GM19467 (cell line): ENCODE results near the gene CACUL1.

Source experiments
- ATAC-seq: cut with Tn5 transposase; IDR thresholded peaks from one replicate; pipeline ENCODE4 v1.9.1; 2021; ENCODE audit warnings: mild to moderate bottlenecking, moderate library complexity; ENCODE audit not compliant: unreplicated experiment

Gene CACUL1

GRCh38 chr10:118735294-118735693 lies 19.5 kb downstream of the CACUL1 start:
- ATAC-seq: no peak

- ATAC-seq: no peak
These were observed 20.3 kb downstream of the CACUL1 start for GRCh38 chr10:118734475-118734874.

DNA sequence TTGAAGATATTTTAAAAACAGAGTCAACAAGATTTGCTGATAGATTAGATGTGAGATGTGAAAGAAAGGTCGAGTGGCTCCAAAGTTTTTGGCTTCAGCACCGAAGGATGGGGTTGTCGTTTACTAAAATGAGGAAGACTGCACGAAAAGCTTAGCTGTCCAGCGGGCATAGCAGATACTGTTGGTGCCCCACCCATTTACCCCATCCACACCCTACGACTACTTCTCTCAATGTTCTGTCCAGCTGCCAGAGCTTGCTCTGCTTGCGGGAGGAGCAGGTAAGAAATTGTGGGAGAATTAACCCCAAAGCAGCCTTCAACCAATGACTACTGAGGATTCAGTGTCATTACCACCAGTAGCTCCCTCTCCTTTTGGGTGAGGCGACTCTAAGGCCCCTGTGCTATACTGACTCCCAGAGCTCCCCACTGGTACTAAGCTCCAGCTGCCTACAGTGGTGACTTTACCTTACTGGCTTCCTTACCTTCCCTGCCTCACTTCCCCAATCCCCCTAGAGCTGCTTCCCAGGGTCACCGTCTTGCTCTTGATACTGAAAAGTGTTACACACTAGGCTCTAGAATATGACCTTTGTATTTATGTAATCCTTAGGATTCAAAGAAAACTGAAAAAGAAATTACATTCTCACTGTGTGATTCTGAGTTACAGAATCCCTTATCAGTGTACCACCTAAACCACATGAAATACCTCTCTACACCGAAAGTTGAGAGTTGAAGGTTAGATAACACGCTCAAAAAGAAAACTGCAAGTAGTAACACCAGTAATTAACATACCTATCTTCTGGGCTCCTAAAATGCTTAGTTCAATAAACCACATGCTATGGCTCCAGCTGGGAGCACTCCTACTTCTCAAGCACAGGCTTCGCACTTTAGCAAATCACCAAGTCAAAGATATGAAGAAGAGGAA lies 22.3 kb downstream of the CACUL1 start:
- ATAC-seq: no peak

GRCh38 chr10:118730756-118731456 lies 23.9 kb downstream of the CACUL1 start:
- ATAC-seq: no peak

DNA sequence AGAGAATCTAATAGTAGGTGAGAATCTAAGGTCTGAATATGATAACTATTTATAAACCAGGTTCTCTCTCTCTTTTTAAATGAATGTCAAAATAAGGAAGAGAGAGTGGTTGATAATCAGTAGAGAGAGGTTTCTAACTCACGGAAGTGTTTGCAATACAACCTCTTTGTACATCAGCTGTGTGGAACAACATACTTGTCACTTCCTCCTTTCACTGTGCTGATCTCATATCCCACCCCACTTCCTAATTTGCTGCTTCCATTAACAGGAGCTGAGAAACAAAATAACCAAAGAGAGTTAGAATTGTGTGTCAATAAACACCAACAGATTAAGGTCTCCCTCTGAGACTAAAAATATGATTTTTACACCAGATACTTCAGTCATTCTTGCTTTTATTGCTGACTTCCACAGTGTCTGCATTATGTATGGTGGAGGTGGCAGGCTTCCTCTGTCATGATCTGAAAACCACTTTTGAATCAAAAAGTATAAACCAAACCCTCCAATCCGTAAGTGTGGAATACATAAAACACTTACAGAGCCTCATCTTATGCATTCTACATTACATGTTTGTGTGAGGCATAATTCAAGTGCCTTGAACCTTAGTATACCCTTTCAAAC lies 25.0 kb downstream of the CACUL1 start:
- peak; percentile 85 for ATAC-seq

DNA sequence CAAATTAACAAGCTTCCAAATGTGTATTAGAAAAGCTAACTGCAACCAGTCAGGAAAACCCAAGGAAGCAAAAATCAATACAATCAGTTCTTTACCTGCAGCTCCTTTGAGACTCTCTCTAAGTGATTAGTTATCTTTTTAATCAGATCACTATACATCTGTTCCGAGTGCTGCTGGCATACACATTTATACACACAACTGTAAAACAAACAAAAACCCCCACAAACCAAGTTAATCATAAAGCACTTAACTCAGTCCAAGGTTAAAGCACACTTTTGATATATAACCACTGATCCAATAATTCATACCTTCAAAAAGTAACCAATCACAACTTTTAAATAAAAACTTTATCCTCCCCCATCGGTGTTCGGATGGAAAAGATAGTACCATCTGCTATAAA lies 25.6 kb downstream of the CACUL1 start:
- no peak for ATAC-seq

- ATAC-seq: no peak
These were observed 28.8 kb downstream of the CACUL1 start for GRCh38 chr10:118725886-118726500.

- ATAC-seq: no peak
These were observed 31.3 kb downstream of the CACUL1 start for GRCh38 chr10:118723466-118723865.

- no peak for ATAC-seq
These were observed 33.3 kb downstream of the CACUL1 start for GRCh38 chr10:118721539-118721876.

DNA sequence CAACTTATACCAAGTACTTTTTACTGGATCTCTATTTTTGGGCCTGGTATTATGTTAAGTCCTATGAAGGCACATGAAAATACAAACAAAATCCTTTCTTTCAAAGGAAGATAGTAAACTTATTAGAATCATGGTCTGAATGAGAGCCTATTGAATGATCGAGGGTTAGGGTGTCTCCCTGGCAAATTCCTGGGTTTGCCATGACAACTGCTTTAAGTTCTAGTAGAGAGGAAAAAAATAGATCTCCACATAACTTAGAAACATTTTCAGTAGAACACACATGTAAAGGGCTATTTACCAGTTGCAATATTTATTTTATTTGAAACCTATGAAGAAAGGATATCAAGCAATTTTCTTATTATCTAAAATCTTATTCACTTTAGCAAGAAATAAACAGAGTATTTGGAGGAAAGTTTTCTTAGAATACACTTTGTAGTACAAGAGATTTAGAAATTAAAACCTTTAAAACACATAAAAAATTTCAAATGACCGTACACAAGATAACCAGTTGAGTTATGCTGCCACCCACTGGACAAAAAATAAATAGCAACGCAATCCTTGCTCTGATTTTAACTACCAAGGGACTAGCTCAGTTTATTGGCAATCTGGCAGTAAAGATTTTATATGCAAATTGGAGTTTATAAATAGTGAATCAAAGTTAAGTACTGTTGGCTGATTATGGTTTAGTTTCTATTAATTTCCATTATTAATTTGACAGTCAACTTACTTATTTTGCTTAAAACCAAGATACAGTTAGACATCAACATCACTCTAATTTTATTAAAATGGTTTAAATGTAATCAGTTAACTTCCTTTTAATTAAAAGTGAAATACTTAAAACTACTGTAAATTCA lies 33.9 kb downstream of the CACUL1 start:
- peak; percentile 53 for ATAC-seq

DNA sequence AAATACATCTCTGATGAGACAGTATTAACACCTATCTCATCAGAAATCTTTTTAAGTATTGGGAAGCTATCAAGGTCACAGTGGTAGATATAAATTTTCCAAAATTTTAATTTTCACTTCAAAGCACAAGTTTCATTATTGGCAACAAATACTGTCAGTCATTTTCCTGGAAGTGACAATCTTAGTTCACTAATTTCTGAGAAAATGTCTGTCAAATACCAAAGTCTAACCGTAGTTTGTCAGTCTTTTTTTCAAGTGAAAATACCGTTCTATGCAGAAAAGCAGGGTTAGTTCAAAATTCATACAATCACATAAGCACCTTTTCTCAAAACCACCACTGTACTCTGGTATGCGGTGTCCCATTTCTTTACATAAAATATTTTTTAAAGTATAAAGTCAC lies 40.4 kb downstream of the CACUL1 start:
- ATAC-seq: no peak

- no peak for ATAC-seq
These were observed 41.7 kb downstream of the CACUL1 start for GRCh38 chr10:118712930-118713634.

GRCh38 chr10:118712080-118712479 lies 42.7 kb downstream of the CACUL1 start:
- no peak for ATAC-seq

- ATAC-seq: no peak
These were observed 44.3 kb downstream of the CACUL1 start for GRCh38 chr10:118710487-118710886.

- ATAC-seq: no peak
These were observed 46.2 kb downstream of the CACUL1 start for GRCh38 chr10:118708571-118708970.

DNA sequence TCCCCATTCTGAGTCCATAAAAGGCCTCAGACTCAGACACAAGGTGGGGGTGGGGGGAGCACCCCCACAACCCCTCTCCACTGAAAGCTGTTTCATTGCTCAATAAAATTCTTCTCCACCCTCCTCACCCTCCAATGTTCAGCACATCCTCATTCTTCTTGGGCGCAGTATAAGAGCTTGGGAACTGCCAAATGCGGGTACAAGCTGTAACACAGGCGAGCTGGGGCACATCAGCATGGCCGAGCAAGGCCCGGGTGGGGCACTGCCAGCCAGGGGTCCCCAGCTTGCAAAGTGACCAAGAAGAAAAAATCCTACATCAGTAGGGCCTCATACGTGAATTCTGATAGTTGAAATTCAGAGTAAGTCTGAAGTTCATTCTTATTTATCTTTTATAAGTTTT lies 50.1 kb downstream of the CACUL1 start:
- no peak for ATAC-seq

- ATAC-seq: no peak
These were observed 53.0 kb downstream of the CACUL1 start for GRCh38 chr10:118701529-118702323.

- peak; percentile 89 for ATAC-seq
These were observed 56.3 kb downstream of the CACUL1 start for GRCh38 chr10:118698421-118698820.

GRCh38 chr10:118694848-118695247 lies 59.9 kb downstream of the CACUL1 start:
- ATAC-seq: no peak
